SK-N-SH (cell line): ENCODE measurements around the gene CEP89. TPM values are rescaled to one million over a fixed set of nuclear protein-coding genes. Genes with fewer than 3 reads are reported as not detected.

Source experiments
- CTCF ChIA-PET: fragments of 300-600, 350-600 bp; formaldehyde crosslinking; extraction: SDS; loops from one replicate; lab custom pipeline; 2021; lab: Yijun Ruan, JAX
- POLR2A ChIA-PET: fragments of 350-600 bp; sonication (Branson Sonifier 250); formaldehyde crosslinking; extraction: SDS; loops from one replicate; lab custom pipeline; 2020; ENCODE audit warnings: antibody characterized with exemption, inconsistent platforms; lab: Yijun Ruan, JAX
- DNase-seq: peaks from one replicate; pipeline ENCODE4 v3.0.0; 2012
- H2AFZ ChIP-seq: fragments of 200-600 bp; sonication (generic); 2 replicates; pipeline ENCODE4 v1.8.1; 2016; ENCODE audit warnings: antibody characterized with exemption, mild to moderate bottlenecking, low read depth
- H3F3A ChIP-seq: fragments of 200-600 bp; sonication (generic); replicated peaks from 2 replicates; pipeline ENCODE3; 2016; ENCODE audit warnings: antibody characterized with exemption, mild to moderate bottlenecking; ENCODE audit not compliant: insufficient read depth
- H3K27ac ChIP-seq, 2 experiments: fragments of 200-500 bp in 1 of 2; fragments of 200-600 bp in 1 of 2; sonication (Bioruptor generic) in 1 of 2; sonication (generic), shearing (Covaris generic) in 1 of 2; 2 replicates each; pipeline versions ENCODE4 v1.5.1 to v1.6.1; 2014 to 2016; ENCODE audit warnings: low read depth in 2 of 2, inconsistent platforms in 1 of 2, low read length in 1 of 2, mild to moderate bottlenecking in 1 of 2, mixed read lengths in 1 of 2
- H3K27me3 ChIP-seq: fragments of 200-600 bp; sonication (generic), shearing (Covaris generic); 2 replicates; pipeline ENCODE4 v1.6.1; 2016; ENCODE audit warnings: mixed run types; ENCODE audit not compliant: insufficient read depth
- H3K36me3 ChIP-seq, 2 experiments: fragments of 200-500 bp in 1 of 2; fragments of 200-600 bp in 1 of 2; sonication (Bioruptor generic) in 1 of 2; sonication (generic) in 1 of 2; replicated peaks in 1 of 2; 2 replicates each; pipeline versions ENCODE3 to v1.5.1; 2014 to 2016; ENCODE audit warnings: low read length in 1 of 2, mild to moderate bottlenecking in 1 of 2; ENCODE audit not compliant: insufficient read depth in 2 of 2, control insufficient read depth in 1 of 2
- H3K4me1 ChIP-seq, 2 experiments: fragments of 200-500 bp in 1 of 2; fragments of 200-600 bp in 1 of 2; sonication (Bioruptor generic) in 1 of 2; sonication (generic), shearing (Covaris generic) in 1 of 2; 2 replicates each; pipeline versions ENCODE4 v1.5.1 to v1.6.1; 2014 to 2016; ENCODE audit warnings: low read depth in 1 of 2, low read length in 1 of 2, mixed run types in 1 of 2; ENCODE audit not compliant: insufficient read depth in 2 of 2, control insufficient read depth in 1 of 2
- H3K4me2 ChIP-seq: fragments of 200-600 bp; sonication (generic), shearing (Covaris generic); 2 replicates; pipeline ENCODE4 v1.6.1; 2017; ENCODE audit warnings: mixed run types
- H3K4me3 ChIP-seq, 2 experiments: fragments of 200-500 bp in 1 of 2; fragments of 200-600 bp in 1 of 2; sonication (Bioruptor generic) in 1 of 2; sonication (generic), shearing (Covaris generic) in 1 of 2; 2 replicates each; pipeline versions ENCODE4 v1.5.1 to v1.8.1; 2014 to 2016; ENCODE audit warnings: low read depth in 2 of 2, inconsistent platforms in 1 of 2, low read length in 1 of 2, mild to moderate bottlenecking in 1 of 2, mixed read lengths in 1 of 2, moderate library complexity in 1 of 2
- H3K79me2 ChIP-seq: fragments of 200-600 bp; sonication (generic); 2 replicates; pipeline ENCODE4 v1.8.1; 2017; ENCODE audit warnings: mild to moderate bottlenecking; ENCODE audit not compliant: insufficient read depth
- H3K9ac ChIP-seq: fragments of 200-600 bp; sonication (generic); 2 replicates; pipeline ENCODE4 v1.6.1; 2017; ENCODE audit warnings: mixed run types
- H3K9me2 ChIP-seq: fragments of 200-600 bp; sonication (generic); 2 replicates; pipeline ENCODE4 v1.6.1; 2017; ENCODE audit warnings: mixed run types
- H3K9me3 ChIP-seq: fragments of 200-600 bp; sonication (generic); 2 replicates; pipeline ENCODE4 v1.6.1; 2017; ENCODE audit warnings: mixed run types, mild to moderate bottlenecking, moderate library complexity
- H4K20me1 ChIP-seq: fragments of 200-600 bp; sonication (generic); 2 replicates; pipeline ENCODE4 v1.6.1; 2017; ENCODE audit warnings: mild to moderate bottlenecking, mixed run types; ENCODE audit not compliant: insufficient read depth
- CTCF ChIP-seq: fragments of 200-600 bp; sonication (generic); IDR thresholded peaks from 2 replicates; pipeline ENCODE4 v1.6.1; 2017; ENCODE audit warnings: antibody characterized with exemption, mild to moderate bottlenecking, moderate library complexity
- FOXJ3 ChIP-seq: sonication (generic); formaldehyde crosslinking; IDR thresholded peaks from 2 replicates; pipeline ENCODE4 v1.5.1; 2020; ENCODE audit warnings: mild to moderate bottlenecking, missing genetic modification reagents
- GABPA ChIP-seq: IDR thresholded peaks from 2 replicates; pipeline ENCODE4 v1.4.0; 2012; ENCODE audit warnings: low read depth, mild to moderate bottlenecking
- JUND ChIP-seq: IDR thresholded peaks from 2 replicates; pipeline ENCODE4 v1.4.0; 2012
- MEF2A ChIP-seq: IDR thresholded peaks from 2 replicates; pipeline ENCODE4 v1.4.0; 2012; ENCODE audit warnings: low read depth, borderline replicate concordance
- NFIC ChIP-seq: IDR thresholded peaks from 2 replicates; pipeline ENCODE4 v1.4.0; 2012; ENCODE audit warnings: borderline replicate concordance
- RCOR1 ChIP-seq: fragments of 150-350 bp; IDR thresholded peaks from 2 replicates; pipeline ENCODE4 v1.6.1; 2017; ENCODE audit warnings: antibody characterized with exemption, low read length
- REST ChIP-seq: IDR thresholded peaks from 2 replicates; pipeline ENCODE4 v1.6.1; 2012; ENCODE audit warnings: mild to moderate bottlenecking, low read depth, low read length, moderate library complexity
- RFX5 ChIP-seq: IDR thresholded peaks from 2 replicates; pipeline ENCODE4 v1.6.1; 2012; ENCODE audit warnings: mild to moderate bottlenecking, improper control_type of control experiment, low read length
- RXRA ChIP-seq: IDR thresholded peaks from 2 replicates; pipeline ENCODE4 v1.4.0; 2012; ENCODE audit warnings: low read depth, mild to moderate bottlenecking, borderline replicate concordance
- SIN3A ChIP-seq: IDR thresholded peaks from 2 replicates; pipeline ENCODE4 v1.6.1; 2012; ENCODE audit warnings: low read depth, mild to moderate bottlenecking, low read length, moderate library complexity, borderline replicate concordance
- SMC3 ChIP-seq: IDR thresholded peaks from 2 replicates; pipeline ENCODE4 v1.6.1; 2012; ENCODE audit warnings: low read depth, low read length, improper control_type of control experiment
- TEAD4 ChIP-seq: IDR thresholded peaks from 2 replicates; pipeline ENCODE4 v1.4.0; 2012; ENCODE audit warnings: mild to moderate bottlenecking, borderline replicate concordance; ENCODE audit not compliant: insufficient read depth
- USF1 ChIP-seq: IDR thresholded peaks from 2 replicates; pipeline ENCODE4 v1.4.0; 2012; ENCODE audit warnings: low read depth, borderline replicate concordance
- USF2 ChIP-seq: fragments of 150-350 bp; IDR thresholded peaks from 2 replicates; pipeline ENCODE4 v1.6.1; 2017; ENCODE audit warnings: antibody characterized with exemption, low read length, low read depth, borderline replicate concordance
- WGBS: methylation state at CpG from one replicate; pipeline ENCODE4 v1.1.6; 2017; ENCODE audit warnings: low lambda C conversion rate; 5-methylcytosine and 5-hydroxymethylcytosine counted together
- polyA plus RNA-seq, 3 experiments: library from polyadenylated mRNA; depleted of rRNA; stranded (reverse); fragments of >200 nt; gene quantifications; 2 replicates each; pipeline ENCODE4 v1.2.3, GENCODE V29; 2012

The CEP89 gene
- polyA plus RNA-seq, 1 of the 3 experiments (the other 2 are of a cell fraction) = 16.4 TPM

DNA sequence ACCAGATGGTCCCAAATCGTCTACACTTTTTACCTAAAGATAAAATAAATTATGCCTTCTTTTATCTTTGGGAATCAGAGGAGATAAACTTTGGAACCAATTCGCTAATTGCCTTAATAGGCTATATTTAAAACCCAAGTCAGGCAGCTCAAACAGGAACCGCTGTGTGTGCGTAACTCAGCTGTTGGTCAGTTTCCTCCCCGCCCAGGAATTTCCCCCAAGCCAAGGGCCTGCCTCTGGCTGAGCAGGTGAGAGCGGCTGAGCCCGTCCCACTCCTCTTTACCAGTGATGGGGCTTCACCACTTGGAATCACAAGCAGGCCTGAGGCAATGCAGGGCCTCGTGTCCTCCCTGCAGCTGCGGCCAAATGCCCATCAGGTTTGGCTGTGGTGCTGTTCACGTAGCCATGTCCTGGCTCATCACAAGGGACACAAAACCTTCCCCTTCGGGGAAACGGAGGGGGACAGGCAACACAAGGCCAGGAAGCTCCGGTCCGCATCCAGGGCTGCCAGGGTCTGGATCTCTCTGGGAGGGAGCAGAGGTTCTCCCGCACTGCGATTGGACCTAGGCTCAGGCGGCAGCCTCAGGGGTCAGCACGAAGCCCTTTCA is 101.7 kb downstream of the CEP89 start:
- H3K27ac ChIP-seq = no peak overlapping the region
- no peak overlapping the region for H3K4me3 ChIP-seq
- no peak overlapping the region for H3K4me2 ChIP-seq
- no peaks in the 10 kb centered on the region for H4K20me1 ChIP-seq
- no peaks in the 10 kb centered on the region for H3K9me2 ChIP-seq
- DNase-seq = no peak
- no peak overlapping the region for H2AFZ ChIP-seq
- no peaks in the 10 kb centered on the region for H3K27me3 ChIP-seq
- no peaks in the 10 kb centered on the region for H3K79me2 ChIP-seq
- no peak overlapping the region for H3K9ac ChIP-seq
- no peaks in the 10 kb centered on the region for H3K36me3 ChIP-seq
- WGBS = 73% methylated on average over 16 of the region's 18 CpGs
- ChIA-PET CTCF (no interaction called here), POLR2A (no interaction called here)
- no peak for TF ChIP-seq REST
- TF ChIP-seq GABPA = no peak
- no peak for TF ChIP-seq RCOR1
- TF ChIP-seq JUND = no peak
- peaks cover 0 to 5% of the 10 kb centered on the region in 2 experiments; a peak in 1 of 4 replicates for H3K4me1 ChIP-seq
- H3F3A ChIP-seq = no peaks in the 10 kb centered on the region
- no peaks in the 10 kb centered on the region for H3K9me3 ChIP-seq

- Histone ChIP-seq H3K36me3 (no peaks in the 10 kb centered on the region), H3K27ac (no peak within 1 kb of the TSS), H4K20me1 (no peaks in the 10 kb centered on the region), H3K9ac (no peak within 1 kb of the TSS), H3K27me3 (no peaks in the 10 kb centered on the region), H3K9me3 (no peaks in the 10 kb centered on the region), H3K4me3 (no peak within 1 kb of the TSS), H3K9me2 (no peaks in the 10 kb centered on the region), H3K4me1 (peaks cover 0 to 5% of the 10 kb centered on the region in 2 experiments; a peak in 1 of 4 replicates), H3K4me2 (no peak within 1 kb of the TSS), H2AFZ (no peak within 1 kb of the TSS), H3K79me2 (no peaks in the 10 kb centered on the region), H3F3A (no peaks in the 10 kb centered on the region)
- WGBS = 75% methylated on average over 14 of the region's 14 CpGs
- no peak for DNase-seq
- POLR2A ChIA-PET = no interaction called here
- CTCF ChIA-PET = no interaction called here
- TF ChIP-seq MEF2A (no peak), NFIC (no peak), FOXJ3 (CRISPR knock-in tag) (no peak), RXRA (no peak), TEAD4 (no peak), USF2 (no peak), REST (no peak), CTCF (no peak), SIN3A (no peak), USF1 (no peak), SMC3 (no peak), RFX5 (no peak), GABPA (no peak)
These were observed 102.3 kb downstream of the CEP89 start, which contains the start of gene SLC7A9 for GRCh38 chr19:32869369-32869965. Gene SLC7A9 (minus strand): TSS chr19:32869767. CDS start chr19:32868534, 1,233 bp downstream.
